GM12875 (cell line): ENCODE results near the gene PKP2.

Source experiments
- H3K4me3 ChIP-seq: one replicate; pipeline ENCODE4 v1.5.1; 2011; ENCODE audit warnings: low read depth, low read length, control low read depth
- CTCF ChIP-seq: IDR thresholded peaks from 2 replicates; pipeline ENCODE4 v1.5.1; 2011; ENCODE audit warnings: low read depth, mild to moderate bottlenecking, control low read depth, inconsistent platforms, low read length, moderate library complexity, borderline replicate concordance; ENCODE audit not compliant: insufficient read depth

PKP2 gene

GRCh38 chr12:32820376-32820931 is 76.1 kb downstream of the PKP2 start:
- no peak overlapping the region for H3K4me3 ChIP-seq
- TF ChIP-seq CTCF, result no peak

- no peak for TF ChIP-seq CTCF
- no peak overlapping the region for H3K4me3 ChIP-seq
These were observed 77.2 kb downstream of the PKP2 start for GRCh38 chr12:32819424-32819823.

GRCh38 chr12:32811686-32812392 is 84.7 kb downstream of the PKP2 start:
- H3K4me3 ChIP-seq, result no peak overlapping the region
- TF ChIP-seq CTCF, result no peak

- TF ChIP-seq CTCF, result no peak
- no peak overlapping the region for H3K4me3 ChIP-seq
These were observed 86.7 kb downstream of the PKP2 start for GRCh38 chr12:32809846-32810245.

- TF ChIP-seq CTCF, result no peak
These were observed 87.4 kb downstream of the PKP2 start for GRCh38 chr12:32809196-32809595.

GRCh38 chr12:32804301-32804700 is 92.3 kb downstream of the PKP2 start:
- no peak for TF ChIP-seq CTCF
- H3K4me3 ChIP-seq, result no peak overlapping the region

More at GRCh38 chr12:32809196-32809595, 87.4 kb downstream of the PKP2 start:
- H3K4me3 ChIP-seq, result no peak overlapping the region

GRCh38 chr12:32801269-32801980 is 95.2 kb downstream of the PKP2 start:
- TF ChIP-seq CTCF, result no peak
- no peak overlapping the region for H3K4me3 ChIP-seq
